Measurements from ENCODE around the gene ITPR1.

DNA sequence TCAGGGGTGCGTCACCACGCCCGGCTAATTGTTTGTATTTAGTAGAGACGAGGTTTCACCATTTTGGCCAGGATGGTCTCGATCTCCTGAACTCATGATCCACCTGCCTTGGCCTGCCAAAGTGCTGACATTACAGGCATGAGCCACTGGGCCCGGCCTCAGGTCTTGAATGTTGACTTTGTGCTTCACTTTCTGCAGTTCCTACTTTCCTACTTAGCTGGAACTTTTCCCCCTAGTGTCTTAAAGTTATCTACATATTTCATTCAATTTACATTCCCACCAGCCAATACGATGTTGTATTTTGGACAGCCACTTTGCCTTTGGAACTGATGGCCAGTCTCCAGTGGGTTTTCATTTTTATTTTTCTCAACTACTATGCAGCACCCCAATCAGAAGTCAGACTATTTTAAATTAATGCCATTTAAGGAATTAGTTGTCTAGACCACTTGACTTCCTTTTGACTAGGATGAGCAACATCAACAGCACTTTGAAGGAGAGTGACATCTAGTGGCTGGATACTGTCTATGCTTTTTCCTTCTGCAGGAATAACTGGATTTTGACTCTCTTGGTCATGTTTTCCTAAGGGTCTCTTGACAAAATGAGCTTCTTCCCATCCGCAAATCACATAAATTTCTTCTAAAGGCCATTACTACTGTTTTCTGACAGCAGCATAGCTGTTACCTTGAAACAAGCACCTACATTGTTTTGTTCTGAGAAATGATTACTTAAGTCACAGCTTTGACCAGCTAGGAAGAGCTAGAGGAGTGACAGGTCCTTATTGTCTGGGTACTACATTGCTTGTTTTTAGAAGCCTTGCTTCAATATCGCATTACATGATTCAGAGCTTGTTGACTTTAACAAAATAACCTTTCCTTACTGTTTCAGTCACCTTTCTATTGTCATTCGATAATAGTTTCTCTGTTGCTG lies 140.2 kb downstream of the ITPR1 start:
- TF ChIP-seq, protein P1, sequence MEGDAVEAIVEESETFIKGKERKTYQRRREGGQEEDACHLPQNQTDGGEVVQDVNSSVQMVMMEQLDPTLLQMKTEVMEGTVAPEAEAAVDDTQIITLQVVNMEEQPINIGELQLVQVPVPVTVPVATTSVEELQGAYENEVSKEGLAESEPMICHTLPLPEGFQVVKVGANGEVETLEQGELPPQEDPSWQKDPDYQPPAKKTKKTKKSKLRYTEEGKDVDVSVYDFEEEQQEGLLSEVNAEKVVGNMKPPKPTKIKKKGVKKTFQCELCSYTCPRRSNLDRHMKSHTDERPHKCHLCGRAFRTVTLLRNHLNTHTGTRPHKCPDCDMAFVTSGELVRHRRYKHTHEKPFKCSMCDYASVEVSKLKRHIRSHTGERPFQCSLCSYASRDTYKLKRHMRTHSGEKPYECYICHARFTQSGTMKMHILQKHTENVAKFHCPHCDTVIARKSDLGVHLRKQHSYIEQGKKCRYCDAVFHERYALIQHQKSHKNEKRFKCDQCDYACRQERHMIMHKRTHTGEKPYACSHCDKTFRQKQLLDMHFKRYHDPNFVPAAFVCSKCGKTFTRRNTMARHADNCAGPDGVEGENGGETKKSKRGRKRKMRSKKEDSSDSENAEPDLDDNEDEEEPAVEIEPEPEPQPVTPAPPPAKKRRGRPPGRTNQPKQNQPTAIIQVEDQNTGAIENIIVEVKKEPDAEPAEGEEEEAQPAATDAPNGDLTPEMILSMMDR (conservative IDR thresholded peaks at IDR 0.05), result peak; percentile 77
- TF ChIP-seq EZH2 (IDR thresholded peaks at IDR 0.05; ENCODE audit: low read depth), result no peak

All from PC-9 (cell line).